Measurements from ENCODE around the gene RIN2.

The RIN2 gene

DNA sequence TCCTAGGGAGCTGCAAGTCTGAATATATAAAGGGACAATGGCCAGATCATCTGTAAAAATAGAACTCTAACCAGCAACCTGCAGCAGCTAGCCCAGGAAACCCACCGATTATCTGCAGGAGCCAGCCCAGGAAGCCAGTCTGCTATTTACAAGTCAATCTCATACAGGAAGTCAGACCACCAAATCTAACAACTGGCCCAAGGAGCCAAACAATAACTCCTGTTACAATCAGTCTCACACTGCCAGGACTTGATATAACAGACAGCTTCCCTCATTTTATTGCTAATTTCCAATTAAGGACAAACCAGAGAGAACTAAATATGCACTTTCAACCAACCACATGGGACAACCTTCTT is 14.4 kb upstream of the RIN2 start:
- no peak for ATAC-seq
- TF ChIP-seq BACH2 (CRISPR knock-in tag; IDR thresholded peaks at IDR 0.05; ENCODE audit: borderline replicate concordance) (no peak), TOX (CRISPR knock-in tag; IDR thresholded peaks at IDR 0.05; ENCODE audit: borderline replicate concordance) (no peak), TSHZ2 (CRISPR knock-in tag; IDR thresholded peaks at IDR 0.05) (no peak), ZFP30 (CRISPR knock-in tag; IDR thresholded peaks at IDR 0.05) (no peak)

- TF ChIP-seq, protein P1, sequence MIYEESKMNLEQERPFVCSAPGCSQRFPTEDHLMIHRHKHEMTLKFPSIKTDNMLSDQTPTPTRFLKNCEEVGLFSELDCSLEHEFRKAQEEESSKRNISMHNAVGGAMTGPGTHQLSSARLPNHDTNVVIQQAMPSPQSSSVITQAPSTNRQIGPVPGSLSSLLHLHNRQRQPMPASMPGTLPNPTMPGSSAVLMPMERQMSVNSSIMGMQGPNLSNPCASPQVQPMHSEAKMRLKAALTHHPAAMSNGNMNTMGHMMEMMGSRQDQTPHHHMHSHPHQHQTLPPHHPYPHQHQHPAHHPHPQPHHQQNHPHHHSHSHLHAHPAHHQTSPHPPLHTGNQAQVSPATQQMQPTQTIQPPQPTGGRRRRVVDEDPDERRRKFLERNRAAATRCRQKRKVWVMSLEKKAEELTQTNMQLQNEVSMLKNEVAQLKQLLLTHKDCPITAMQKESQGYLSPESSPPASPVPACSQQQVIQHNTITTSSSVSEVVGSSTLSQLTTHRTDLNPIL (CRISPR knock-in tag; IDR thresholded peaks at IDR 0.05; ENCODE audit: low read depth), result no peak
- TF ChIP-seq, protein P2, sequence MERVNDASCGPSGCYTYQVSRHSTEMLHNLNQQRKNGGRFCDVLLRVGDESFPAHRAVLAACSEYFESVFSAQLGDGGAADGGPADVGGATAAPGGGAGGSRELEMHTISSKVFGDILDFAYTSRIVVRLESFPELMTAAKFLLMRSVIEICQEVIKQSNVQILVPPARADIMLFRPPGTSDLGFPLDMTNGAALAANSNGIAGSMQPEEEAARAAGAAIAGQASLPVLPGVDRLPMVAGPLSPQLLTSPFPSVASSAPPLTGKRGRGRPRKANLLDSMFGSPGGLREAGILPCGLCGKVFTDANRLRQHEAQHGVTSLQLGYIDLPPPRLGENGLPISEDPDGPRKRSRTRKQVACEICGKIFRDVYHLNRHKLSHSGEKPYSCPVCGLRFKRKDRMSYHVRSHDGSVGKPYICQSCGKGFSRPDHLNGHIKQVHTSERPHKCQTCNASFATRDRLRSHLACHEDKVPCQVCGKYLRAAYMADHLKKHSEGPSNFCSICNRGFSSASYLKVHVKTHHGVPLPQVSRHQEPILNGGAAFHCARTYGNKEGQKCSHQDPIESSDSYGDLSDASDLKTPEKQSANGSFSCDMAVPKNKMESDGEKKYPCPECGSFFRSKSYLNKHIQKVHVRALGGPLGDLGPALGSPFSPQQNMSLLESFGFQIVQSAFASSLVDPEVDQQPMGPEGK (CRISPR knock-in tag; IDR thresholded peaks at IDR 0.05; ENCODE audit: borderline replicate concordance), result no peak
- TF ChIP-seq ZC3H10 (CRISPR knock-in tag; IDR thresholded peaks at IDR 0.05), result no peak
- TF ChIP-seq BACH2 (CRISPR knock-in tag; IDR thresholded peaks at IDR 0.05; ENCODE audit: borderline replicate concordance), result no peak
- no peak for TF ChIP-seq TSHZ2 (CRISPR knock-in tag; IDR thresholded peaks at IDR 0.05)
- TF ChIP-seq OSR1 (CRISPR knock-in tag; IDR thresholded peaks at IDR 0.05), result no peak
- TF ChIP-seq ZNF70 (CRISPR knock-in tag; IDR thresholded peaks at IDR 0.05), result no peak
- no peak for TF ChIP-seq SNAI2 (CRISPR knock-in tag; IDR thresholded peaks at IDR 0.05)
- TF ChIP-seq ARNTL (CRISPR knock-in tag; IDR thresholded peaks at IDR 0.05; ENCODE audit: borderline replicate concordance, low read depth), result no peak
- TF ChIP-seq ZFP30 (CRISPR knock-in tag; IDR thresholded peaks at IDR 0.05), result no peak
- TF ChIP-seq ZNF8 (CRISPR knock-in tag; IDR thresholded peaks at IDR 0.05), result no peak
- no peak for TF ChIP-seq TOX (CRISPR knock-in tag; IDR thresholded peaks at IDR 0.05; ENCODE audit: borderline replicate concordance)
- TF ChIP-seq GLIS3 (CRISPR knock-in tag; IDR thresholded peaks at IDR 0.05), result no peak
- no peak for TF ChIP-seq ESRRG (CRISPR knock-in tag; IDR thresholded peaks at IDR 0.05)
- TF ChIP-seq PPARA (CRISPR knock-in tag; IDR thresholded peaks at IDR 0.05; ENCODE audit: borderline replicate concordance), result no peak
- TF ChIP-seq CSDC2 (CRISPR knock-in tag; IDR thresholded peaks at IDR 0.05), result no peak
- no peak for TF ChIP-seq CSRNP3 (CRISPR knock-in tag; IDR thresholded peaks at IDR 0.05)
- TF ChIP-seq RARB (CRISPR knock-in tag; IDR thresholded peaks at IDR 0.05), result no peak
- no peak for ATAC-seq
Measured at GRCh38 chr20:19745106-19745505, 13.0 kb upstream of the RIN2 start.

DNA sequence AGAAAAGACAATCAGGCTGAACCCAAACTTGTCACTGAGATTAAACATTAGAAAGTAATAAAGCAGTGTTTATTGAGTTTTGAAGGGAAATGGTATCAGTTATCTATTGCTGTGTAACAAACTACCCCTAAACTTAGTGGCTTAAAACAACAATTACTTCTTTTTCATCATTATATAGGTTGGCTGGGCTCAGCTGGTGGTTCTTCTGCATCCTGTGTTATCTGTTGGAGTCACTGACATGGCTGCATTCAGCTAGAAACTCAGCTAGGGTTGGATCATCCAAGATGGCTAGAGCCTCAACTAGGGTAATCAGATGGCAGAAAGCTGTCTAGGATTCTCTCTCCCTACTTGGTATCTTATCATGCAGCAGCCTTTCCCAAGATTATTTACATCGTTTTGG is 12.5 kb upstream of the RIN2 start:
- no peak for TF ChIP-seq ESRRG (CRISPR knock-in tag; IDR thresholded peaks at IDR 0.05)
- TF ChIP-seq TCF4 (CRISPR knock-in tag; IDR thresholded peaks at IDR 0.05; ENCODE audit: borderline replicate concordance), result no peak
- no peak for TF ChIP-seq TOX (CRISPR knock-in tag; IDR thresholded peaks at IDR 0.05; ENCODE audit: borderline replicate concordance)
- TF ChIP-seq SNAI2 (CRISPR knock-in tag; IDR thresholded peaks at IDR 0.05), result no peak
- no peak for TF ChIP-seq CSRNP3 (CRISPR knock-in tag; IDR thresholded peaks at IDR 0.05)
- no peak for TF ChIP-seq OSR1 (CRISPR knock-in tag; IDR thresholded peaks at IDR 0.05)
- no peak for TF ChIP-seq ZNF565 (CRISPR knock-in tag; conservative IDR thresholded peaks at IDR 0.05; ENCODE audit: low read depth)
- no peak for TF ChIP-seq ARNTL (CRISPR knock-in tag; IDR thresholded peaks at IDR 0.05; ENCODE audit: borderline replicate concordance, low read depth)
- TF ChIP-seq CSDC2 (CRISPR knock-in tag; IDR thresholded peaks at IDR 0.05), result no peak
- no peak for ATAC-seq

All from SK-N-SH treated with all-trans-retinoic acid at 6 μM for 48 hours (cell line).